NCI-H1694 (cell line): ENCODE data around the gene GRM8.
A peak's percentile ranks its signal among the peaks of the same experiment; 100 is the strongest.
"Not testable (repeated sequence)": the region's sequence is repeated elsewhere in the genome, so short reads cannot be mapped to it uniquely, and the experiment has no call there.

ENCODE experiments used
- DNase-seq: peaks from one replicate; lab custom pipeline; 2025; lab: John Stamatoyannopoulos, UW

Gene GRM8

DNA sequence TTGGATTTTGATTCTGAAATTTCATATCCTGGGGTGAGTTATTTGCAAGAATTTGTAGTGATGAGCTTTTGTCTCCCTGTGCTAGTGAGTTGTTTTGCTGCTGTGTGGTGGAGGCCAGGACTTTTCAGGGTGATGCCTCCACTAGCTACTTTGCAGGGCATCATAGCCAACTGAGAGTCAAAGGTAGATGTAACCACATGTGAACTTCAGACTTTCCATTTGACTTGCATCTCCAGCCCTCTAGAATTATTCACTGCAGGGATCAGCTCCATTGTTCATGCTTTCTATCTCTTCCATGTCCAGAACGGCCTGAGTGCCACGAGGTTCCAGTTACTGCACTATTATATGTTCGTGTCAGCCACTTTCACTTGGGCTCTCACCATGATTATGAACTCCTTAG, 534.3 kb downstream of the GRM8 start:
- no peak for DNase-seq

- no peak for DNase-seq
Measured at GRCh38 chr7:126716321-126716720, 536.4 kb downstream of the GRM8 start.

DNA sequence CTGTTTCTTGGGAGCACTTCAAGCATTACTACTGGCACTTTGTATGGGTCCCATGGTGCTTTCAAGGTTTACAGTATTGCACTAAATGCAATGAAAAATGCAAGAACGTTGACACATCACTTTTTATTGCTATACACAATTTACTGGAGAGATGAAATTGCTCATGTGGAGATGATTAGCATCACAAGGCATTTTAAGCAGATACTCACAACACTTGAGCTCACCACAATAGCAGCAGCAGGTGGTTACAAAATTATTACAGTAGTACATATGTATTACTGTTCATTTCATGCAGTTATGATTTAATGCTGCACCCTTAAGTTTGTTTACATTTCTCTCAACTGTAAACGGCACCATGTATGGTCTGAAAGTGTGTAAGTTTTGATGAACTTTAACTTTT, 537.7 kb downstream of the GRM8 start:
- DNase-seq = no peak

- DNase-seq = no peak
Measured at GRCh38 chr7:126702242-126703016, 550.3 kb downstream of the GRM8 start.

GRCh38 chr7:126700807-126701604, 551.7 kb downstream of the GRM8 start:
- peak; percentile 78 for DNase-seq

GRCh38 chr7:126699707-126700106, 553.0 kb downstream of the GRM8 start:
- peak; percentile 7 for DNase-seq

- no peak for DNase-seq
Measured at GRCh38 chr7:126698909-126699308, 553.8 kb downstream of the GRM8 start.

DNA sequence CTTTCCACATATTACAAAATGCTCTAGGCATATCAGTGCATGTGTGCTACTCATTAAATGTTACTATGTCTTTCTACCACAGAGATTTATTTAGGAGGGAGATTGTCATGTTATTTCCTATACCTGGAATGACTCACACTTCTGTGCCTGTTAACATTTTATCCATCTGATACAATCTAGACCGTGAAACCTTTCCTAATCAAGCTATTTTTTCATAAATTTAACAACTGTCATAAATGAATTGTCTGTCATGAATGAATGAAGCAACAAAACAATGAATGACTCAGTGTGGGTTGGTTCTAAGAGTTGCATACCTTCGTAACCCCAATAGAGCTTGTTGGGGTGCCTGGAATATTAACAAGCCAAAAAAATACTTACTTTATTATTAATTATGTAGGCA, 554.3 kb downstream of the GRM8 start:
- DNase-seq = no peak

DNA sequence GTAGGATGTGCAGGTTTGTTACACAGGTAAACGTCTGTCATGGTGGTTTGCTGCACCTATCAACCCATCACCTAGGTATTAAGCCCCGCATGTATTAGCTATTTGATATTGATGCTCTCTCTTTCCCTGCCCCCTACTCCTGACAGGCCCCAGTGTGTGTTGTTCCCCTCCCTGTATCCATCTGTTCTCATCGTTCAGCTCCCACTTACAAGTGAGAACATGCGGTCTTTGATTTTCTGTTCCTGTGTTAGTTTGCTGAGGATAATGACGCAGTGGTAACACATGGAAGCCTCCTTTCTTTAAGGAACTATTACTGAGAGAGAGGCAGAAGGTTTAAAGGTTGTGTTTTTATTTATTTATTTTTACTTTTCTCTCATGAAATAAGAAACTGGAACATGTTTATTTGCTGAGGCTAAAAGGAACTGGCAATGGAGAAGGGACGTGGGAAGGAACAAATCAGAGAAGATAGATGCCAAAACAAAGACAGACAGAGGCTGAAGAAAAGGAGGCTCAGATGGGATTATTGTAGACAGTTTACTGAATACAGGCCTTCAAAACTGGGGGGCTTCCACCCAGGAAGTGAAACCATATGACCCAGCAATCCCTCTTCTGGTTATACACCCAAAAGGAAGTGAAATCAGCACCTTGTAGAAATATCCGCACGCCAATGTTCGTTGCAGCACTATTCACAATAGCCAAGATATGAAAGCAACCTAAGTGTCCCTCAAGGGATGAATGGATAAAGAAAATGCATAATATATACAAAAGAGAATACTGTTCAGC, 556.3 kb downstream of the GRM8 start:
- DNase-seq = peak; percentile 58

DNA sequence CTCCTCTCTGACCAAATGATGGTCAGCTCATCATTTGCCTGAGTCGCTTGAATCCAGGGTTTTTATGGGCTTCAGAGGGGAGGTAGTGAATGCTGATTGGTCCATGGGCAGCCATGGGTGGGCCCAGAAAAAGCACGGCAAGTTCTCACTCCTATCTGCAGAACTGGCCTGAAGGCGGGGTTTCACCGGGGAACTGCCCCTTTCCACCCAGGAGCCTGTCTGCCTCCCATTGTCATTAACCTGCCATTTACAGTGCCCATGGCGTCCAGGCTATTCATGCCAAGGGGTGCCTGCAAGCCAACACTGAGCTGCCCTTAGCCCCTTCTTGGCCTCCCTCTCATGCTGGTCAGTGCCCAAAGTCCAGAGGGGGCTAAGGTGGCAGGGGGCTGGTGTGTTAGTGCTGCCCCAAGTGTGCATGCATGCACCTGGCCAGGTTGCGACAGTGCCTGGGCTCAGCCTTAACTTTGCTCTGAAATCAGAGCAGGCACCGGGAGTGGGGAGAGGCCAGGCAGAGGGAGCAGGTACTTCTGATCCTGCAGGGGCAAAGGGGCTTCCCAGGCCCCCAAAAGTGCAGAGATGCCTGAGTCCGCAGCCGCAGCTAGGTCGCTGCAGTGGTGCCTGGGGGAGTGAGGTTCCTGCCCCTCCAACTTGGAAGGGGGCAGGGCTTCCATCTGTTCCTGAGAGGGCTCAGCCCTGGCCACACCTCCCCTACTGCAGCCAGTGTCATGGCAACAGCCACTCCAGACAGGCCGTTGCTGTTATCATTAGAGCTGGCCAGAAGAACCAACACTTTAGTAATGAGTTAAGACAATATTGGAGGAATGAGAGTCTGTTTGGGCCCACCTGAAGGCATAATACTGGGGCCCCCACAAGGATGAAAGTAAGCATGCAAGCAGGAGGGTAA, 561.6 kb downstream of the GRM8 start:
- DNase-seq = no peak

GRCh38 chr7:126690104-126690503, 562.6 kb downstream of the GRM8 start:
- no peak for DNase-seq

DNA sequence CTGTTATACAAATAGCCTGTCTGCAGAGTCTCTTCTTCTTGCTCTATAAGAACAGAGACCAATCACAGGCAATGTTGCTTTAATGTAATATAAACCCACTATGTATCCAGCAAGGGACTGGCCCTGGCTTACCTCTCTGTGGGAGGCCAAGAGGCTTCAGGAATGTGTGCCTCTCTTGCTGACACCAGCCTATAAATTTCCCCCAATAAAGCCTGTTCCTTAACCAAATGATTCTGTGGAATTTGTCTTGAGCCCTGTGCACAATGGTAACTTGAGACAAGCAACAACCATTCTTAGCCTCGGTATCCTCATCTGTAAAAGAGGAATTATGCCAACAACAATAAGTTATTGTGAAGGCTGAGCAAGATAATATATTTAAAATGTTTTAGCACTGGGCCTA, 563.7 kb downstream of the GRM8 start:
- DNase-seq = no peak

DNA sequence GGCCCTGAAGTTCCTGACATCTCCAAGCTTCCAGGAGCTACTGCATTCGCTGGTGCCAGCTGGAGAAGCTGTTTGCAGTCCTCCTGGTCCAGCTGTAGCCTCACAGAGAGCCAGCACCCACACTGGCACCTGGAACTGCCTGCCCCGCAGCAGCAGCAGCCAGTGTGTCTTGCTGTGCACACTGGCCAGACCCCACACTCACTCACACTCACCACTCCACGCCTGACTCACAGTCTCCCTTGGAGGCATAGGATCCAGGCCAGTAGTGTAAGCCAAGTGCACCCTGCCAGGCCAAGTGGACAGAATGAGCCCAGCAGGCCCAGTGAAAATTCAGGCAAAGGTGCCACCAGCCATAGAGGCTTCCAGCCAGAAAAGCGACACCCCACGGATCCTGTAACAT, 566.3 kb downstream of the GRM8 start:
- no peak for DNase-seq

GRCh38 chr7:126685596-126685995, 567.1 kb downstream of the GRM8 start:
- no peak for DNase-seq

- DNase-seq = no peak
Measured at GRCh38 chr7:126685018-126685573, 567.6 kb downstream of the GRM8 start.

GRCh38 chr7:126682176-126682575, 570.6 kb downstream of the GRM8 start:
- DNase-seq = no peak

DNA sequence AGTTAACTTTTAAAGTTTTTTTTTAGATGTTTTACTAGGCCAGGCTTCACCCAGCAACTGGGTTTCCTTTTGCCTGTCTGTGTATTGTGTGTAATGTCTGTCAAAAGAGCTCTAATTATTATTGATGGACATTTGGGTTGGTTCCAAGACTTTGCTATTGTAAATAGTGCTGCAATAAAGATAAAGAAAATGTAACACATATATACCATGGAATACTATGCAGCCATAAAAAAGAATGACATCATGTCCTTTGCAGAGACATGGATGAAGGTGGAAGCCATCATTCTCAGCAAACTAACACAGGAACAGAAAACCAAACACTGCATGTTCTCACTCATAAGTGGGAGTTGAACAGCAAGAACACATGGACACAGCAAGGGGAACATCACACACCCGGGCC, 584.0 kb downstream of the GRM8 start:
- DNase-seq = not testable (repeated sequence)

DNA sequence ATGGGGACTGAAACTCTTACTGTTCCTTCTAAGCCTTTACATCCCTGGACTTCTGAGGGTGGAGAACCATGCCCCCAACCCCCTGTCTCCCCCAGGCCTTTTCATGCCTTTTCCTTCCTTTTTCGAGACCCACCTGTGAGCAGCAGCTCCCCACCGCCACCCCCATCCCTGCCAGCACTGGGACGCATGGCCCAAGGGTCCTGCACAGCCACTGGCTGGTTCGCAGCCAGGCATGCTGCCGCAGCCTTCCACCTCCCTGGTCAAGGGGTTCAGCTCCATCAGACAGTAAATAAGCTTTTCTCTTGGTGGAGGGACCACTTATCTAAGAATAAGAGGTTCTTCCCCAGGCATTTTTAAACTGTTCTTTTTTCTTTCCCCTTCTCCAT, 584.4 kb downstream of the GRM8 start:
- no peak for DNase-seq

DNA sequence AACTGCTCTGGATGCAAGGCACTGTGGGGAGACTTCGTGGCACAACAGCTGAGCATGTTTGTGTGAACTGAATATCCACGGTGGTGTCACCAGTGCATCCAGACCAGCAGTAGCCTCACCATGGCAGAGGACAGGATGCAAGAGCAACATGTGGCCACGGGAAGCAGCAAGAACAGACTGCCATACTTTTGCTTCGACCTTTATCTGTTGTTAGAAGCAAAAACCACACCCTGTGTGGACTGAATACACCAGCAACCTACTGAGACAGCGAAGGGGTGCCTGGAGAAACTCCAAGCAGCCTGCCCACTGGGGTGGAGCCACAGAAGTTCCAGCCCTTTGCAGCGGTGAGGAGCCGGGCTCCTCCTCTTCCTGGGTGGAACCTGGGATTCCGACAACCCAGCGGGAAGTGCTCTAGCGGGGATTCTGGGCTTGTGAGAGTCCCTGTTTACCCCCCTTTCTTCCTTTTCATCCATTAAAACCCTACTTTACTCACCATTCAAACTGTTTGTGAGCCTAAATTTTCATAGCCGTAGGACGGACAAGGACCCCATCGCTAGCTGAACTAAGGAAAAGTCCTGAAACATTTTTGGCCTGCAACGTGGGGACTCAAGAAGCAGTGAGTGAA, 584.9 kb downstream of the GRM8 start:
- DNase-seq = no peak

DNA sequence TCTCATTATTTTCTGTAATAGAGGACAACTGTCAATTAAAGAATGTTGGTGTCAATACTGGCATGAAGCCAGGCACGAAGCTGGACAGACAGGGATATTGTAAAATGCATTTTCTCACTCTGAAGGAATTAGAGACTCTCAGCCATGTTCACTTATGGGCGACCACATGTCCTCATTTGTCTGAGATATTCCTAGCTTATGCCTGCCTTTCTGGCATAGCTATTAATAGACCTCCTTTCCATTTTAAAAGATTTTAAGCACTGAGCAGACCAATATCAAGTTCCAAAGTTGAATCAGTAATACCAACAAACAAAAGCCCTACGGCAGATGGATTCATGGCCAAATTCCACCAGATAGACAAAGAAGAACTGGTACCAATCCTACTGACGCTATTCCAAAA, 589.9 kb downstream of the GRM8 start:
- no peak for DNase-seq

- DNase-seq = no peak
Measured at GRCh38 chr7:126659124-126659523, 593.6 kb downstream of the GRM8 start.
